Activated gamma-delta T cell treated with anti-CD3 and anti-CD28 coated beads, Interleukin-2, amount 50 U/mL, for 16 hours (primary cell): ENCODE data around the gene RNF123.

Experiments
- DNase-seq: peaks from one replicate; pipeline ENCODE4 v3.0.0-alpha.2; 2020; ENCODE audit warnings: low read depth

The RNF123 gene

DNA sequence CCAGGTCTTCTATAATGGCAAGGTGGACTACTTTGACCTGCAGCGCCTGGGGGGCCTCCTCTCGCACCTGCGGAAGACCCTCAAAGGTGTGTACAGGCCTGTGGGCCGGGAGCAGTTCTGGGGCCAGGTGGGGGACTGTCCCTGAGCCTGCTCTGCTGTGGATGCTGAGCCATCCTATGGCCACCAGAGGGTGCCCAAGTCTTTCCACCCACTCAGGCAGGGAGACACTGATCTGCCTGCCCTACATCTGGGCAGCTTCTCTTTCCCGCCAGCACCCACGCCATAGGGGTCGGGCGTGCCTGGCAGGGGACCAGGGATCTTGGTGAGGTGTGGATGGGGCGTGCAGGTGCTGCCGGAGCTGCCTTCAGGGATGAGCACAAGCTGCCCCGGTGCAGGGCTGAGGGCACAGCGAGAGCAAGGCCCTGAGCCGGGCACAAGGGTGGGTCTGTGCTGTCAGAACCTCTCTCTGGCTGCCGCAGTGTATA lies 14.1 kb downstream of the RNF123 start:
- peak; percentile 47 for DNase-seq

GRCh38 chr3:49703956-49704355 lies 14.6 kb downstream of the RNF123 start:
- DNase-seq = no peak

- DNase-seq = no peak
Observed at GRCh38 chr3:49704629-49705028, 15.3 kb downstream of the RNF123 start.

GRCh38 chr3:49705390-49705960 lies 16.1 kb downstream of the RNF123 start:
- no peak for DNase-seq

GRCh38 chr3:49706456-49707112 lies 17.2 kb downstream of the RNF123 start:
- DNase-seq = no peak

- DNase-seq = no peak
Observed at GRCh38 chr3:49707113-49707480, 17.7 kb downstream of the RNF123 start.

GRCh38 chr3:49709852-49710251 lies 20.5 kb downstream of the RNF123 start:
- DNase-seq = no peak

DNA sequence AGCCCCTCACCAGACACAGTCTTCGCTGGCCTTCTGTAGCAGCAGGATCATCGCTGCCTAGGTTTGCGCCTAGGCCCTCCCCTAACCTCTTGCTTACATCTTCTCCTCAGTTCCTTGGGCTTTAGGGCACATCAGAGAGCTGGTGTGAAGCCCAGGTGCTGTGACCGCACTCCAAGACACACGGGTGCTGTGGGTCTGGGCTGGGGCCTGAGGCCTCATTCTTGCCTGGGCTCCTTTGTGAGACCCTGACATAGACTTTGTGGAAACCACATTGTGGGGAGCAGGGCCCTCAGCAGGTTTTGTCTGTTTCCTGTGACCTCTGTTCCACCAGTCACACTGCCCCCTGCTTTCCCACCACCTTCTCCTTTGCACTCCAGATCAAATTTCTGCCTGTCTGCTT lies 22.1 kb downstream of the RNF123 start:
- no peak for DNase-seq

GRCh38 chr3:49712166-49712565 lies 22.8 kb downstream of the RNF123 start:
- DNase-seq = no peak

DNA sequence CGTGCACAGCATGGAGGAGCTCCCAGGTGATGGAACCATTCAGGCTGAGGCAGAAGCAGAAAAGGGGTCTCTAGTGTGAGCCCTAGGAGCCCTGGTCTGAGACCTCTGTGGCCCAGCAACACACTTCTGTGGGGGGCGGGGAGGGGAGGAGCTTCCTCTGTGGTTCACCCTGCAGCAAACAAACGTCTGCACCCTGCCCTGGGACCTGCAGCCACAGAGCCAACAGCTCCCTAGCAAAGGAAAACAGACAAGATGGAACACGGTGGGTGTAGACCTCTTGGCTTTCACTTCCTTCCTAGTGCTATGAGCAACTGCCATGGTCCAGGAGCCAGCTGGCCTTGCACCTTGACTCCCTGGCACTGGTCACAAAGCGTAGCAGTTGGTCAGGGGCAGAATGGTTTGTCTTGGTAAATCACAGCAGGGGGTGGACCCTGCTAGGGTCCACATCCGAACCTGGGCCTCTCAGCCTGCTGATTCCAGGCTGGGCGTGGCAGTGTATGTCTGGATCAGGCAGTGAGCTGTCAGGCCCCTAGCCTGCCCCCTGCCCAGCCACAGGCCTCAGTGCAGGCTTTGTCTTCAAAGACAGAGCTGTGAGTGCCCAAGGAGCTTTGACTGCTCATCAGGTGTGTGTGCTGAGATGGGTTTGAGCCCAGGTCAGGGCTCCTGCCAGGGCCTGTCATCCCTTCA lies 23.4 kb downstream of the RNF123 start:
- DNase-seq = no peak

DNA sequence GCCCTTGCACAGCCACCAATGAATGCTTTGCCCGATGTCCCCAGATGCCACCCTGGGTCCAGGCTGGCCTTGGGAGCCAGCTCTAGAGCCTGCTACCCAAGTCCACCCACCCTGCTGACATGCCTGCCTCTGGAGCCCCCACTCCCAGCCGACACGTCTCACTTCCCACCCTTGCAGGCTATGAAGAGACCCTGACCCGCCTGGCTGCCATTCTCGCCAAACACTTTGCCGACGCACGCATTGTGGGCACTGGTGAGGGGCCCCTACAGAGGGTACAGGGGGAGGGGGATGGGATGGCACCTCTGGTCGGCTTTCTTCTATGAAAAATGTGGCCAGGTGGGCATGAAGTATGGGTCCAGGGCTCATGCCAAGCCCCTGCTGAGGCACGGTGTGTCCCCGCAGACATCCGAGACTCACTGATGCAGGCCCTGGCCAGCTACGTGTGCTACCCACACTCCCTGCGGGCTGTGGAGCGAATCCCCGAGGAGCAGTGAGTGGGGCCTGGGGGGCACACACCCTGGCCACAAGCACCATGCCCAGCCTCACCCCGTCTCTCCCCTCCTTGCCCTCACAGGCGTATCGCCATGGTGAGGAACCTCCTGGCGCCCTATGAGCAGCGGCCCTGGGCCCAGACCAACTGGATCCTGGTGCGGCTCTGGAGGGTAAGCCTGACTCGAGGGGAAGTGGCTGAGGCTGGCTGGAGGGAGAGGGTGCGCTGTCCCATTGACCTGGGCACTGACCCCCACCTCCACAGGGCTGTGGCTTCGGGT lies 24.2 kb downstream of the RNF123 start:
- no peak for DNase-seq

DNA sequence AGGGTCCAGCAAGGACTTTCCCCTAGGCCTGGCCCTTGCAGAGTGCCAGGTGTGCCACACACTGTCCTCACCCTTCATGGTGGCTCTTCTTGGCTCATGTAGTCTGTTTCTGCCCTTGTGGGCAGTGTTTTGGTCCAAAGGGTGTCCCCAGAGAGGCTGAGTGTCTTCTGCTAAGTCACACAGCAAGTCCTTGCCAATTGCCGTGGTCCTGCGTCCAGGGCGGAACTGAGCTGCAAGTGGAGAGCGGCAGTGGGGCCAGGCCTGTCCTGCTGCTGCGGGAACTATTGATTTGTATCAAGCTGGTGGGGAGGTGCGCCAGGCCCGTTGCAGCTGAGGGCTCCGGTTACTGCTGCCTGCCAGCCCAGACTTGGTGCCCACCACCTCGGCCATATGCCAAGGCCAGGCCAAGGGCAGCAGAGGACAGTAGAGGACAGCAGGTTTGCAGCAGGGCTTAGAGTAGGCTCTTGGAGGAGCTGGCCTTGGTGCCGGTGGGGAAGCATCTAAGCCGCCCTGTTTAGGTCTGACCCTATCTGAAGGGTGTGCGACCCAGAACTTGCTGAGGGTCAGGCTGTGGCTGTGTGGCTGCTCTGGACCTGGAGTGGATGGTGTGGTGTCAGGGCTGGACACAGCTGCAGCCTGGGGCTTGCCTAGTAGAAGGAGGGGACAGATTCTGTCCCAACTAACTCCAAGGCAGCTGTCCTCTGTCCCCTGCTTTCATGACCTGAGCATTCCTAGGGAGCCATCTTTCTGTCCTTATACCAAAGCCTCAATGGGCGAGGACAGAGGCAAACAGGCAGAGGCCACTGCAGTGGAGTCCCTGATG lies 25.6 kb downstream of the RNF123 start:
- no peak for DNase-seq

DNA sequence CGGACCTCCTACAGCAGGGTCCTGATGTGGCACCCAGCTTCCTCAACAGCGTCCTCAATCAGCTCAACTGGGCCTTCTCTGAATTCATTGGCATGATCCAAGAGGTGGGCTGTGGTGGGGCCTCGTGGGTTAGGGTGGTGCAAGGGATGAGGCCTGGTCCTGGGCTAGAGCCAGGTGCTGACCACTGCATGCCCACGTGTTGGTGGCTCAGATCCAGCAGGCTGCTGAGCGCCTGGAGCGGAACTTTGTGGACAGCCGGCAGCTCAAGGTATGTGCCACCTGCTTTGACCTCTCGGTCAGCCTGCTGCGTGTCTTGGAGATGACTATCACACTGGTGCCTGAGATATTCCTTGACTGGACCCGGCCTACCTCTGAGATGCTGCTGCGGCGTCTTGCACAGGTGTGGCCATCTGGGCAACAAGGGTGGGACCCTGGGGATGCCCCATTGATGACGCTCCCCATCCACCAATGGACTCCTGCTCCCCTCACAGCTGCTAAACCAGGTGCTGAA lies 26.3 kb downstream of the RNF123 start:
- DNase-seq = no peak

DNA sequence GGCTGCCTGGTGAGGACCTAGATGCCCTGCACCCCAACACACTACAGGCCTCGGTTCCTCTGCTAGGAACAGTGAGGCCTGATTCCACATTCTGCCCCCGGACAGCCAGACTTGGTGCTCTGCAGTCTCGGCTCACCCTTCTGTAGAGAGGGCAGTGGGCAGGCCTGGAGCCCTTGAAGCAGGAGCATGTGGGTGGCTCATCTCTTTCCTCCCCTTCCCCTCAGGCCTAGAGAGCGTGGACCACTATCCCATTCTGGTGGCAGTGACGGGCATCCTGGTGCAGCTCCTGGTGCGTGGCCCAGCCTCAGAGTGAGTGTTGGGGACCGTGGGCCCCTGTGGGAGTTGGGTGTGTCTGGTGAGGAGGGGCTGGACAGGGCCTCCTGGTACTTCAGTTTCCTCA lies 26.8 kb downstream of the RNF123 start:
- no peak for DNase-seq

DNA sequence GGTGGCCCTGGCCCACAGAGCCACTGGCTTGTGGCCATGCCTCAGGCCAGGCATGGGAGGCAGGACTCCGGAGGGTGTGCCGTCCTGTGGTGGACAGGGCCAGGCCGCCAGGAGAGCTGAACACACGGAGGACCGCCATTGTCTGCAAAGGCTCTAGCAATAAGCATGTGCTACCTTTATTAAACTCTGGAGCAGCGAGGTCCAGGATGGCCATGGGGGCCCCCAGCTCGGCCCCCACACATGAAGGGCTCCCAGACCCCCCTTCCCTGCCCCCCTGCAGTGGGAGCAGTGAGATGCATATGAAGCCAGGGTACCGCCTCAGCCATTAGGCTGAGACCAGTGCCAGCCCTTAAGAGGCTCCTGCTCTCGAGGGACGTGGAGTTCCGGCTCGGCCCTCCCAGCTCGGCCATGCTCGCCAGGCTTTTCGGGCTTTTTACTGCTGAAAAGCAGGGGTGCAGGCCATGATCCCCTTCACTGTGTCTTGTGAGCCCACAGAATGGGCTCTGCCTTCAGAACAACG lies 27.4 kb downstream of the RNF123 start:
- DNase-seq = no peak

DNA sequence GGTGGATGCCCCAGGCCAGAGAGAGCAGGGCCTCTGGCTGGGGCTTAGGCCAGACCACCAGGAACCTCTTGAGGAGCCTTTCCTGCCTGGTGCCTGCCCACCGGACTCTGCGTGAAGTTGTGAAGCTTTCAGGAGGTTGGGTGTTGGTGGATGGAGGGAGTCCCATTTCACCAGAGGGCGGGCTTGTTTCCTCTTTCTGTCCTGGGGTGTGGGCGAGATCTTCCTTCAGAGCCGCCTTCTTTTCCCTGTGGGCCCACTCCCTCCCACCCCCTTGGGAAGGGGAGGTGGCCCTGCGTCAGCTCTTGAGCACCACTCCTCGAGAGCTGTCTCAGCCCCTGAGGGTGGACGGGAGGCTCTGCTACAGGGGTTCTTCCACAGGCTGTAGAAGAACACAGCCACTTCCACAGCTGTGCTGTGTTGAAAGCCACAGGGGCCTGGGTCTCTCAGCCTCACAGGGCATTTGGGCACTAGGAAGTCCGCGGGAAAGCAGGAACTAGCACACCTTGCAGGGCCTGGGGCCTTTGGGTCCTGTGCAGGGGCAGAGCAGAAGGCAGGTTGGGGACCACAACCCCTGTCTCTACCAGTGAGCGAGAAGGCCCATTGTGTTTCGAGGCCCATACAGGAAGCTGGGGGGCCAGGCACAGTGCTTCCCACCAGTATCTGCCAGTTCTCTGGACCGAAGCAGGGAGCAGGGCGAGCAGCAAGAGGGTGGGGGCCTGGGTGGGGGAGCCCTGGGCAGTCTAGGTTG lies 28.0 kb downstream of the RNF123 start:
- DNase-seq = no peak

DNA sequence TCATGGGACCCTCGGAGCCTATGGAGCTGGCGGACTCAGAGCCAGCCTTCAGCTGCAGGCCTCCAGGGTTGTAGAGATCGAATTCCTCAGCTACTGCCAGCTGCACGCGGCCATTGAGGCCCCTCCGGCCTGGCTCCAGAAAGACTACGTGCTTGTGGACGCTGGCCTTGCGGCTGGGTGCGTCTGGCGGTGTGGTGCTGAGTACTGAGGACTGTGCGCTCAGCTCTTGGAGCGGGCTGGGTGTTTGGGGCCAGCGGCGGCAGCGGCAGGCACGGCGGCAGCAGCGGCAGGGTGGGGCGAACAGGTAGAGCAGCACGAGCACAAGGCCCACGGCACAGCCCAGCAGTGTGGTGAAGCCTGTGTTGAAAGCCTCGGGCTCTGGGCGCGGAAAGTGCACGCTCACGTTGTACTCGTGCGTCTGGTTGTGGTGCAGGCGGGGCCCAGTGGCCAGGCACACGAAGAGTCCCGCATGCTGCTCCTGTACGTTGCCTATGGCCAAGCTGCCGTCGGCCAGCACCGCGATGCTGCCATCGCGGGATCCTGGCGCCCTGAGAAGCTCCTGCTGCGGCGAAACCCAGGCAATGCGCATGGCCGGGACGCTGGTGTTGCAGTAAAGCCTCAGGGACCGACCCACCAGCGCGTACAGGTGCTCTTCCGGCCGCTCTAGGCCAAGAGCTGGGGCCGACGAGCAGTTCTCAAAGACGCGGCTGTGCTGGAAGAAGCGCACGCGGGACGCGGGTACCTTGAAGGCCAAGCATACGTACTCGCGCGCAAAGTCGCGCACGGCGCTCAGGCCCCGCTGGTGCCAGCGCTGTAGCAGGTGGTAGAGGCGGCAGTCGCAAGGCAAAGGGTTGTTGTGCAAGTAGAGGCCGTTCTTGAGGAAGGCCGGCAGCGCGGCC lies 28.9 kb downstream of the RNF123 start:
- DNase-seq = no peak

- no peak for DNase-seq
Observed at GRCh38 chr3:49718858-49719213, 29.5 kb downstream of the RNF123 start.

- peak; percentile 86 for DNase-seq
Observed at GRCh38 chr3:49719214-49719884, 30.0 kb downstream of the RNF123 start, which contains the start of gene AMIGO3. TSS of gene AMIGO3 (minus strand) at chr3:49719684. CDS start at chr3:49719465, 219 bp downstream.
